NCI-H1092 (cell line): ENCODE results near the gene KCTD14.
A peak's percentile ranks its signal among the peaks of the same experiment; 100 is the strongest.
"Not testable (repeated sequence)": the region's sequence is repeated elsewhere in the genome, so short reads cannot be mapped to it uniquely, and the experiment has no call there.

Experiments
- DNase-seq: peaks from one replicate; lab custom pipeline; 2025; lab: John Stamatoyannopoulos, UW

The KCTD14 gene, protein sequence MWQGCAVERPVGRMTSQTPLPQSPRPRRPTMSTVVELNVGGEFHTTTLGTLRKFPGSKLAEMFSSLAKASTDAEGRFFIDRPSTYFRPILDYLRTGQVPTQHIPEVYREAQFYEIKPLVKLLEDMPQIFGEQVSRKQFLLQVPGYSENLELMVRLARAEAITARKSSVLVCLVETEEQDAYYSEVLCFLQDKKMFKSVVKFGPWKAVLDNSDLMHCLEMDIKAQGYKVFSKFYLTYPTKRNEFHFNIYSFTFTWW

DNA sequence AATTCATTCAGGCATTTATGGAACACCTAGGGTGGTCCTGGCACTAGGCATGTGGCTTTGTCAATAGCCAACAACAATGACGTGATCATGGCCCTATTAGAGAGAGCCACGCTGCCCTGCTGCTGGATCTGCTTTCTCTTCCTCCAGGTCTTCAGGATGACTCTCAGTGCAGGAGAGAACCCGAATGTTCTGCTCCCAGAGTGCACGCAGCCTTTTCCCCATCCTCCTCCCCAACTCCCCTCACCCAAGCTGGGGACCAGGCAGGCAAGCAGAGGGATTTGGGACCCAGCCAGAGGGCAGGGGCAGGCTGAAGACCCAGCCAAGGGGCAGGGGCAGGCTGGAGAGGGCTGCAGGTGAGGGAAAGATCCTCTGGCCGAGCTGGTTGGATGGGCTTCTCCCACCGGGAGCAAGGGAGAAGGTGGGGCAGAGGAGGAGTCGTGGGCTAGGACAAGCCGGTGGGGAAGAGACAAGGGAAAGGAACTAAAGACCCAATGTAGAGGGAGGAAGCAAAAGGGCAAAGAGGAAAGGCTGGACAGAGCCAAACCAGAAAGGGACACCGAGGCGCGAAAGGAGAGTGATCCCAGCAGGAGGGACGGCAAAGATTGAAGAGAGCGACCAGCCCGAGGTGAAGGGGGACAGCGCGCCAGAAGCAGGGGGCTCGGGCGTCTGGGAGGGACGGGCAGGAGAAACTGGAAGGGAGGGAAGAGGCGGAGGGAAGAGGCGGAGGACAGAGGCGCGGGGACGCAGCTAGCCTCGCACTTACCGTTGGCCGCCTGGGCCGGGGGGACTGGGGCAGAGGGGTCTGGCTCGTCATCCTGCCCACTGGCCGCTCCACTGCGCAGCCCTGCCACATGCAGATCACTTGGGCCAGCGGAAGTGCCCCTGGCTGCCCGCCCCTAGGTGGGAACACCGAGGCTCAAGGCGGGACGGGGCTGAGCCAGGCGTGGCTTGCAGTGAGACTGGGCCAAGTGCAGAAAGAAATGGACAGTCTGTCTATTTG, at the start of gene KCTD14:
Gene KCTD14 (minus strand): TSS at position 880 of the 1,000 bp plus-strand sequence. CDS start 27 bp downstream, at position 853.
- DNase-seq: peak; percentile 80

DNA sequence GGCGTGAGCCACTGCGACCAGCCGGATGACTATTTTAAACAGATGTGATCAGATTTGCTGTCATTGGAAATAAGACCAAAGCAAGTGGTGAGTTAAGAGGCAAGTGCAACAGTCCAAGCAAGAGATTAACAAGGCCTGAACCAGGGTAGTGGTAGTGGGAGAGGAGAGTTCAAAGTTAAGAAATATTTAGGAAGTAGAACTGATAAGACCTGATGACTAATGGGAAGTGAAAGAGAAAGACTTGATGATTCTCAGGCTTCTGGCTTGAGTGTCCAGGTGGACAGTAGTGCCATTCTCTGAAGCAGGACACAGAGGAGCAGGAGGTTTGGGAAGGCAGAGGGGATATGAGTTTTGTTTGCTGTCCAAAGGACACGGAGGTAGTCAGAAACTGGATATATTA, 49.4 kb upstream of the KCTD14 start:
- no peak for DNase-seq

DNA sequence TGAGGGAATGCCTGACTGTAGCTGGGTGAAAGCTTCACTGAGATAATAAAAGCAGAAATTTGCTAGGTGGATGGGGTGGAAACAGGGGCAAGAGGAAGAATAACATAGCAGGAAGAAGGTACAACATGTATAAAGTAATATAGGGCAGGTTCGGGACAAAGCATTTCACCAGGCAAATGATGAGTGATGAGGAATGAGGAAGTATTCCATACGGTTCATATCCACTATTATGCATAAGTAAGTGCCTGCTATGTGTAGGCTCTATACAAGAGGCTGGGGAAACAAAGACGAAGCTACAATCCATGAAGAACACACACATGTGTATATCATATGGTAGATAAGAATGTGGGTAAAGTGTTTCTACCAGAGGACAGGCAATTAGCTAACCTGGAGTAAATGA, 48.6 kb upstream of the KCTD14 start:
- DNase-seq: no peak

DNA sequence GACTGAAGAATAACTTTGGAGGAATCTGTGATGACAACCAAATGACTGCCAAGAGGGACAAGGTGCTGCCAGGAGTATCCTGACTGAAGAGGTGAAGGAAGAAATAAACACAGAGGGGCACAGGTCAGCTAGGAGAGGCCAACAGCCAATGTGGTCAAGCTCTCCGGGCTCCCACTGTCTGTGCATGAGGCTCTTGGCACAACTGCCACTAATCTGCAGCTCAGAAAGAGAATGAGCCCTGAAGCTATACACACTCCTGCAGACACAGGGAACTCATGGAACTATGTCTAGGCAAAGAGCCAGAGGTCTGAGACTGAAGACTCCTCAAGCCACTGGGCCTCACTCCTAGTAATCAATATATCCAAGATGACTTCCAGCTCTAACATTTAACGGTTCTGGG, 47.5 kb upstream of the KCTD14 start:
- DNase-seq: no peak

DNA sequence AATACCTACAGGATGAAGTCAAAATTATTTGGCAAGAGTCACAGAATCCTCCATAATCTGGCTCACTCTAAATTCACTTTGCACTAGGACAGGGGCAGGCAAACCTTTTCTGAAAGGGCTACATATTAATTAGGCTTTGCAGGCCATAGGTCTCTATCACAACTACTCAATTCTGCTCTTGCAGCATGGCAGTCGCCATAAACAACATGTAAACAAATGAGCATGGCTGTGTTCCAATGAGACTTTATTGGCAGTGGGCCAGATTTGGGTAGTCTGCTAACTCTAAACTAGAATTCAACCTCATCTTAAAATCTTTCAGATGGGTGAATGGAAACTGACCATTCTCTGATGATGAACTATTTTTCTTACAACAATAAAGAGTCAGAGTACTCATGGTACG, 46.4 kb upstream of the KCTD14 start:
- DNase-seq: no peak

DNA sequence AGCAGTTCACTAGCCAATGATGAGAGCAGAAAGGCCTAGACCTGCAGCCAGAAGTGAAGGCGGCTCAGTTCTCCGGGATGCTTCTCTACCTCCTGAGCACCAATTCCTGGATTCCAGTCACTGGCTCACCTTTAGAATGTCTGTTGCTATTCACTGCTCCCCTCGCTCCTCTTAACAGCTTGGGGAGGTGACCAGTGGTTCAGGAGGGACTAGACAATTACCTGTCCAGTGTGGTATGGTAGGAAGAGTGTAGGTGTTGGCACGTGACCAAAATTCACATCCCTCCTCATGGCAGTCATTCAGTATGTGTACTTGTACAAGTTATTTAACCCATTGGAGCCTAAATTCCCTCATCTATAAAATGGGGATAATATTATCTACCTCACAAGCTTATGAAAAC, 44.6 kb upstream of the KCTD14 start:
- no peak for DNase-seq

DNA sequence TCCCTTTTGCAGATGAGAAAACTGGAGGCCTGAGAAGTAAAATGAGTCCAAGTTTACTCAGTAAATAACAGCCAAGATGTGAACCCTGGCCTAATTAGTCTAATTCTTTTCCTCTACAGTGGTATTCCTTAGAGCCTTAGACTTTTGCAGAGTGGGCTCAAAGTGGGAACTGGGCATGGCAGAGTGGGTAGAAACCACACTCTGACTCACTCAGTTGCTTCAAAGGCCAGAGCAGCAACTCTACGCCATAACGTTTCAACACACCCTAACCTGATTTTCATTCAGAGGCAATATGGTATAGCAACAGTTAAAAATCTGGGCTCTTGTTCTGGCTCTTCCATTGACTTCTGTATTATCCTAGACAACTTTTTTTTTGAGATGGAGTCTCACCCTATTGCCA, 43.4 kb upstream of the KCTD14 start:
- no peak for DNase-seq

DNA sequence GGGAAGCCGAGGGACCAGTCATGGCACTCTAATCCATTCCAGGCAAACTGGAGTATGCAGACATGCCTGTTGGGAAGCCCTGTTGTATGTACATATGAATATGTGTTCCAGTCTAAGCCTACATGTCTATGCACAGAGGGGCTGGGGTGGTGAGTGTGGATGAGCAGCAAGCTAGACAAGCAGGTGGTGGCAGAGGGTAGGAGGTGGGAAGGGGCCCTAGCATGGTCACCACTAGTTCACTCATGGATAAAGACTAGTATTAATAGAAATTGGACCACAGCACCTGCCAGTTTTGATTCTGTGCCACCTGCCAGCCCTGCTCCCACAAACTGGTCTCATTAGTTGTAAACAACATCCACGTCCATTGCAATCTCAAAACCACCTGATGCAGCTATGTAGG, 42.1 kb upstream of the KCTD14 start:
- DNase-seq: no peak

DNA sequence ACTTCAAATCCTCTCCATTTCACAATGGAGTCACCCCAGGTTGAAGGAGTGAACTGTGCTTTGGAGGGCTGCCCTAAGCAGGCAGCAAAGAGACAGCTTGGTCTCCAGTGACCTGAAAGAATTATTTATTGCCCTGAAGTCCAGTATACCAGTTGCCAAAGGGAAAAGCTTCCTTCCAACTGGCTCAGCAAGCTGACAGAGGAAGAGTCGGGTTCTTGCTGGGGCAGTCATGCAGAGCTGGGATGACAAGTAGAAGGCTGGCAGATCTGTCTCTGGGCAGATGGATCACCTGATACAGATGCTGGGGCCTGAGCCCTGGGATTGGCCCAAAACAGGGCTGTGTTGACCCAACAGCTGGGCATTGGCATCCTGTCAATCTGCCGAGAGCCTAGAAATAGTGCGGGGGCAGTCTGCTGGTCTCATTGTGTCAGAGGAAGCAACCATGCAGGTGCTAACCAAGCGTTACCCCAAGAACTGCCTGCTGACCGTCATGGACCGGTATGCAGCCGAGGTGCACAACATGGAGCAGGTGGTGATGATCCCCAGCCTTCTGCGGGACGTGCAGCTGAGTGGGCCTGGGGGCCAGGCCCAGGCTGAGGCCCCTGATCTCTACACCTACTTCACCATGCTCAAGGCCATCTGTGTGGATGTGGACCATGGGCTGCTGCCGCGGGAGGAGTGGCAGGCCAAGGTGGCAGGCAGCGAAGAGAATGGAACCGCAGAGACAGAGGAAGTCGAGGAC, 40.5 kb upstream of the KCTD14 start, which contains the start of gene THRSP:
Gene THRSP (plus strand): TSS at position 422 of the 742 bp plus-strand sequence. CDS start 21 bp downstream, at position 443.
- DNase-seq: no peak

DNA sequence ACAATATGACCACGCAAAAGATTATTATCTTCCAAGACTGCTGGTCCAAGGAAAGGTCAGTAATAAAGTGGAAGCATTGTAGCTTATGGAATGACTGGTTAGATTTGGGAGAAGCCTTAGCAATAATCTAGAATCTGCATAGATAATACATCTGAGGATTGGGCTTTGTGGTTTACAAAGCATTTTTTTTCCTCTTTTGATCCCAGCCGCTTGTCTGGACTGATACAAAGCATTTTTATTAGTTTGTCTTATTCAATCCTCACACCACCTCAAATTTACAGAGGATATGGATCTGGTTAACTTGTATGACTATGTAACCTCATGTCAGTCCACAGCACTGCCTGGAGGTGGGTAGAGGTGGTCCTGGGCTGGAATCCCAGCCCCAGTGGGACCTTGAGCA, 39.6 kb upstream of the KCTD14 start:
- DNase-seq: no peak

DNA sequence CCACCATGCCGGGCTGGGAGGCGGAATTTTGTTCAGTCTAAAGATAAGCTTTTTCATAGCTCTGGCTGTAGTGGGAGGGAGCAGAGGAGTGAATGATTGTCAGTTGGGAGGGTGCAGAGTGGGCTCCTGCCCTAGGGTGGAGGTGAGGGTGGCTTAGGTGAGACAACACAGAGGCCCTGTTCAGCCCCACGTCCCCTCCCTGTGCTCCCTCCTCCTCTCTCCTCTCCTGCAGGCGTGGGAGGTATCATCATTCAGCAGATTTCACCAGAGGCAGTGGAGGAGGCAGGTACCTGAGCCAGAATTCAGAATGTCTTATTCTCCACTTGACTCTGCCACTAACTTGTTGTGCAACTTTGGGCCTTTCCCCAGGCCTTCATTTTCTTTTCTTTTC, 38.8 kb upstream of the KCTD14 start:
- no peak for DNase-seq

DNA sequence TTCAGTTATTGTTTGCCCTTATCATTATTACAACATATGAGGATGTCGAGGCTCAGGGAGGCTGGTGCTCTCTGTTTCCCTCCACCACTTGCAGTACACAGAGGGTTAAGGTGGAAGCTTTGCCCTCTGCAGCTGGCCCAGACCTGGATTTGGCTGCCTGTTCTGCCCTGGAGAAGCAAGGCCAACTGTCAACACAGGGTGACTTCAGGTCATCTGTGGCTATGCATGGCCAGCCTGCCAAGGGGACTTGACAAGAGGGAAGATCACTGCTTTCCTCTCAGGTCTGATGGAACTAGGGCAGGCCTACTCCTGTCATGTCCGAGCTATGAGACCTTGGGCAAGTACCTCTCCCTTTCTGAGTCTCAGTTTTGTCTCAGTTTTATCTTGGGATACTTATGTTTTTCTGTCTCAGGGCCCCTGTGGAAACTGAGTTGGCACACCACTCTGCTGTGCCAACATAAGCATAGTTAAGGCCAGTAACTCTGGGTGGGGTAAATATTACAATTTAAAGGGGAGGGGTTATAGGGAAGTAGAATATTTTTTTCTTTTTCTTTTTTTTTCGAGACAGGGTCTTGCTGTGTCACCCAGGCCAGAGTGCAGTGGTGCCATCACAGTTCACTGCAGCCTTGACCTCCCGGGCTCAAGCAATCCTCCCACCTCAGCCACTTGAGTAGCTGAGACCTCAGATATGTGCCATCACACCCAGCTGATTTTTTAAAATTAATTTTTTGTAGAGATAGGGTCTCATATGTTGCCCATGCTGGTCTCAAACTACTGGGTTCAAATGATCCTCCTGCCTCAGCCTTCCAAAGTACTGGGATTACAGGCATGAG, 38.2 kb upstream of the KCTD14 start:
- no peak for DNase-seq

DNA sequence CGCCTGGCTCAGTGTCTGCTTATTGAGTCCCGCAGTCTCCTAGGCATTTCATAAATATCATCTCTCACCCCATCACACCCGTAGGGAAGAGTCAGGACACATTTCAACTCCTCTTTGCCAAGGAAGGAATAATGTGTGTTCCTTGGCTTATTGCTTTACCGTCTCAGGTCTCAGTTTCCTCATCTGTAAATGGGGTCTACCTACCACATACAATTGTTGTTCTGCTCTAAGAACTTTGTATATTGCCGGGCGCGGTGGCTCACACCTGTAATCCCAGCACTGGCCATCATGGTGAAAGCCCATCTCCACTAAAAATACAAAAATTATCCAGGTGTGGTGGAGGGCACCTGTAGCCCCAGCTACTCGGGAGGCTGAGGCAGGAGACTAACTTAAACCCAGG, 37.5 kb upstream of the KCTD14 start:
- no peak for DNase-seq

DNA sequence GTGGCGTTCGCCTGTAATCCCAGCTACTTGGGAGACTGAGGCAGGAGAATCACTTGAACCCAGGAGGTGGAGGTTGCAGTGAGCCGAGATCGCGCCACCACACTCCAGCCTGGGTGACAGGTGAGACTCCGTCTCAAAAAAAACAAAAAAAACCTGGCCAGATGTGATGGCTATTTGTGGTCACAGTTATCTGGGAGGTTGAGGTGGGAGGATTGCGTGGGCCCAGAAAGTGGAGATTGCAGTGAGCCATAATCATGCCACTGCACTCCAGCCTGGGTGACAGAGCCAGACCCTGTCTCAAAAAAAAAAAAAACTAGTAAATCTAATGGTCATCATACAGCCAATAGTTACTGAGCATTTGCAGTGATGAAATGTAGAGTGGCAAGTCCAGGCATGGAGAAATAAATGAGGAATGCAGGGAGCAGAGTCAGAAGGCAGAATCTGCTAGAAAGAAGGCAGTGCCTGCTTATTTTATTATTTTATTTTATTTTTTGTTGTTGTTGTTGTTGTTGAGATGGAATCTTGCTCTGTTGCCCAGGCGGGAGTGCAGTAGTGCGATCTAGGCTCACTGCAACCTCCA, 36.8 kb upstream of the KCTD14 start:
- not testable (repeated sequence) for DNase-seq

DNA sequence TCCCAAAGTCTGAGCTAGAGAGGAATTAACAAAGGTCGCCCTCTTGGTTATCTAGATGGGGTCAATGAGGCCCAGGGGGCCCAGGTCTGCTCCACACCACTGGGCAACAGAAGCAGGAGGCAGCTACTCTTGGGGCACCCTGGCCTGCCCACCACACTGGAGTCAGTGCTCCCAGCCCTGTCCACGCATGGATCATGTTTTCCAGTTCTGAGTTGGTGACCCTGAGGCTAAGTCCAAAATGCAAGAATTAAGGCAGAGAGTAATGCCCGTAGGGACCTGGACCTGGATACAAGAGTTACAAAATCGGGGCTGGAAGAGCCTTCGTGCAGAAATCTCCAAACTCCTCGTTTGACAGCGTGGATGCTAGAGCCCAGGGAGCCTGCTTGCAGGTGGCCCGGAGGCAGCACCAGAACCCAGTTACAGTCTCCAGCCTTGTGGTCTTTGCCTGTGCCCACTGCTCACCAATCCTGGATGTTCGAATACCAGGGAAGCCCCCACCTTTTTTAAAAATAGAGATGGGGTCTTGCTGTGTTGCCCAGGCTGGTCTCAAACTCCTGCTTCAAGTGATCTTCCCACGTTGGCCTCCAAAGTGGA, 34.5 kb upstream of the KCTD14 start:
- DNase-seq: no peak

DNA sequence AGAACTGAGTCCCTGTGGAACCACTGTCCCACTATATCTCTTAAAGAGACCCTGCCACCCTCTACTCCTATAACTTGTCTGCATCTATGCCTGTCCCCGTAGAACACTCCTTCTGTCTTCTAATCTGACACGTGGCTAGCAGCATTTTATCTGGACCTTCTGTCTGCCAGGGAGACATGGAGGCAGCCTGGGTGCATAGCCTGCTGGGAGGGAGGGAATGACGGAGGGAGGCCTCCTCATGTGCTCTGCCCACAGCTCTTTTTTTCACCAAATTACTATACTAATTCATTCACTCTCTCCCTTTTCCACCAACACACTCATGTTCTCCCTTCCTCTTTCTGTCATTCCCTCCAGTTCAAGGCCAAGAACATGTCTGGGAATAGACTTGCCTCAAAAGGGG, 33.0 kb upstream of the KCTD14 start:
- no peak for DNase-seq

DNA sequence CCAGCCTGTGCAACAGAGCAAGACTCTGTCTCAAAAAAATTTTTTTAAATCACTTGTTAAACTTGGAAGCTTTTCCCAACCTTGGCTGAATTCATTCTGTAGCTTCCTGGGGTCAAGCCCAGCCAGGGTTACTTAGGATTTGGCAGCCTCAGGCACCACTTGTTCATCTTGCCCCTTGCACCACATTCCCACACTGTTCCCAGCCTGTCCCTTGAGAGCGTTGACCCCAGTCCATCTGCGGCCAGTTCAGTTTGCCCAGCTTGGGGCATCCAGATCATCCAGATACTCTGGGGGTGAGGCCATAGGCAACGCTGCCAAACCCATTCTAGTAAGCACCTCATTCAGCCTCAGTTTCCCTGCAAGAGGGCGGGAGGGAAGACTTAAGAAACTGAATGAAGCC, 31.9 kb upstream of the KCTD14 start:
- no peak for DNase-seq

DNA sequence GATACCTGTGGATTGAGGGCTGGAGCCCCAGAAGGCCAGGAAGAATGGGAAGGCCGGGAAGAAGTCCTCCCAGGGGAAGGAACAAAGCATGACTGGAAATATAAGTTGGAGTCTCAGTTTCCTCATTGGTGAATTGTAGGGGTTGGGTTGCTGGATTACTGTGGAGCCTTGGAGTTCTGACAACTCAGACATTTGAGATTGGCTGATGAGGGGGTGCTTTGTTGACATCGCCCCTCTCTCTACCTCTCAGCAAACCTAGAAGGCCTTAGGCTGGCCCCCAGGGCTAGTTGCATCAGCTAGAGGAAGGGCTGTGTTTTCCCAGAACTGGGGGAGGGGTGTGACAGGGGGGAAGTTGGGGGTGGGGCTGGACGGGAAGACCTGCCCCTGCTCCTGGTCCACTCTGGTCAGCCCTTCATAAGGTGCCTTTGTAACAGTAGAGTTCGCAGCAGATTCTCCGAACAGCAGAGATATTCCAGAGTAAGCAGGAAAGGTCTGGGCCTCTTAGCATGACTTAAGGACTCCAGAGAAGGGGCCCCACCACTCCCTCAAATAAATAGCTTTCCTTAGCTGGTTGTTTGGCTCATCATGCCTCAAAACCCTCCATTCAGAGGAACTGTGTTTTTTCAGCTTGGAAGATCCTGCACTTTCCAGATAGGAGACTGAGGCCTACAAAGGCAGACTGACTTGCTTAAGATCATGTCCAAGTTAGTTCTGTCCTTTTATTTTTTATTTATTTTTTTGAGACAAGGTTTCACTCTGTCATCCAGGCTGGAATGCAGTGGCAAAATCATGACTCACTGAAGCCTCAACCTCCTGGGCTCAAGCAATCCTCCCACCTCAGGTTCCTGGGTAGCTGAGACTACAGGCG, 28.1 kb upstream of the KCTD14 start:
- no peak for DNase-seq

DNA sequence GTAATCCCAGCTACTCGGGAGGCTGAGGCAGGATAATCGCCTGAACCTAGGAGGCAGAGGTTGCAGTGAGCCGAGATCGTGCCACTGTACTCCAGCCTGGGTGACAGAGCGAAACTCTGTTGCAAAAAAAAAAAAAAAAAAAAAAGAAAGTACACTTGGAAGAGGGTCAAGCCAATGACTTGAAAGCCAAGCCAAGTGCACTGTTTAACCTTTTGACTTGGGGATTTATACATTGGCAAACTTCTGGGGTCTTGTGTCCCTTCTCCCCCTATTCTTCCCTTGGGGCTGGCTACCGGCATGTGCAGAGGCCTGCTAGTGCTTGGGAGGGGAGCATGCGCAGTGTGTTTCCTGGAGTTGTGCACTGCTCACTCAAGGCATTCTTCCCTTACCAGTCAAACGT, 26.3 kb upstream of the KCTD14 start:
- no peak for DNase-seq

DNA sequence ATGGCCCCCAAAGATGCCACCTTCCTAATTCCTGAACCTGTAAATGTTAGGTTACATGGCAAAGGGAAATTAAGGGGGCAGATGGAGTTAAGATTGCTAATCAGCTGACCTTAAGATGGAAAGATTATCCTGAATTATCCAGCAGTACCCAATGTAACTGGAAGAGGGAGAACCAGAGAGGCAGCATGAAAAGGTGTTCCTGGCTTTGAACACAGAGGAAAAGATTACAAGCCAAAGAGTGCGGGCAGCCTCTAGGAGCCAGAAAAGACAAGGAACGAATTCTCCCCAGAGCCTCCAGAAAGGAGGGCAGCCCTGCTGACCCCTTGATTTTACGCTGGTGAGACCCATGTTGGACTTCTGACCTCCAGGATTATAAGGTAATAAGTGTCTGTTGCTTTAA, 25.5 kb upstream of the KCTD14 start:
- no peak for DNase-seq
